Neuronal stem cell (in vitro differentiated cells): ENCODE data around the gene DUSP28.

ENCODE experiments used
- DNase-seq: peaks from one replicate; pipeline ENCODE4 v3.0.0-alpha.2; 2013; ENCODE audit warnings: low spot score
- H2AFZ ChIP-seq: one replicate; pipeline ENCODE4 v1.6.1; 2013; ENCODE audit warnings: mild to moderate bottlenecking, low read length, inconsistent platforms
- H2AK5ac ChIP-seq: 2 replicates; pipeline ENCODE4 v1.6.1; 2013; ENCODE audit warnings: low read depth, mild to moderate bottlenecking, inconsistent platforms, low read length, moderate library complexity, mixed read lengths
- H2BK120ac ChIP-seq: 2 replicates; pipeline ENCODE4 v1.6.1; 2013; ENCODE audit warnings: low read depth, mild to moderate bottlenecking, inconsistent platforms, low read length, moderate library complexity, mixed read lengths
- H2BK12ac ChIP-seq: one replicate; pipeline ENCODE4 v1.6.1; 2013; ENCODE audit warnings: low read length, inconsistent platforms
- H2BK15ac ChIP-seq: 2 replicates; pipeline ENCODE4 v1.6.1; 2013; ENCODE audit warnings: mild to moderate bottlenecking, low read length, inconsistent platforms, mixed read lengths
- H2BK5ac ChIP-seq: one replicate; pipeline ENCODE4 v1.6.1; 2013; ENCODE audit warnings: inconsistent platforms, mild to moderate bottlenecking, low read length, moderate library complexity
- H3K14ac ChIP-seq: one replicate; pipeline ENCODE4 v1.6.1; 2013; ENCODE audit warnings: low read length, inconsistent platforms
- H3K18ac ChIP-seq: 2 replicates; pipeline ENCODE4 v1.6.1; 2013; ENCODE audit warnings: low read length, inconsistent platforms
- H3K23ac ChIP-seq: 2 replicates; pipeline ENCODE4 v1.6.1; 2013; ENCODE audit warnings: low read depth, mild to moderate bottlenecking, mixed read lengths, low read length, inconsistent platforms; ENCODE audit not compliant: poor library complexity
- H3K27ac ChIP-seq: replicated peaks from 3 replicates; pipeline ENCODE4 v1.5.1; 2013; ENCODE audit warnings: low read length, inconsistent platforms
- H3K27me3 ChIP-seq, 3 experiments: 2 replicates each; pipeline ENCODE4 v1.6.1; 2013; ENCODE audit warnings: low read length in 3 of 3, mild to moderate bottlenecking in 2 of 3, inconsistent platforms in 1 of 3, low read depth in 1 of 3, mixed read lengths in 1 of 3, moderate library complexity in 1 of 3; ENCODE audit not compliant: control insufficient read depth in 3 of 3, insufficient read depth in 3 of 3
- H3K36me3 ChIP-seq, 2 donors: replicated peaks in 1 of 2; 2 replicates each; pipeline ENCODE4 v1.6.1; 2013; ENCODE audit warnings: low read length in 2 of 2; ENCODE audit not compliant: control insufficient read depth in 2 of 2, insufficient read depth in 2 of 2
- H3K4ac ChIP-seq: 2 replicates; pipeline ENCODE4 v1.6.1; 2013; ENCODE audit warnings: inconsistent platforms, mild to moderate bottlenecking, low read length, moderate library complexity
- H3K4me1 ChIP-seq, 2 donors: 1 replicate in 1 of 2; 2 replicates in 1 of 2; pipeline ENCODE4 v1.6.1; 2013; ENCODE audit warnings: low read length in 2 of 2, low read depth in 1 of 2; ENCODE audit not compliant: control insufficient read depth in 2 of 2, insufficient read depth in 1 of 2
- H3K4me2 ChIP-seq: one replicate; pipeline ENCODE4 v1.6.1; 2013; ENCODE audit warnings: mild to moderate bottlenecking, low read length, inconsistent platforms; ENCODE audit not compliant: insufficient read depth, poor library complexity, severe bottlenecking
- H3K4me3 ChIP-seq, 2 donors: 2 replicates each; pipeline ENCODE4 v1.5.1; 2013; ENCODE audit warnings: low read length in 2 of 2, mild to moderate bottlenecking in 2 of 2, inconsistent platforms in 1 of 2, moderate library complexity in 1 of 2
- H3K79me1 ChIP-seq: one replicate; pipeline ENCODE4 v1.6.1; 2013; ENCODE audit warnings: low read depth, mild to moderate bottlenecking, inconsistent platforms, low read length, moderate library complexity
- H3K9ac ChIP-seq: one replicate; pipeline ENCODE4 v1.6.1; 2013; ENCODE audit warnings: mild to moderate bottlenecking, low read depth, low read length, inconsistent platforms; ENCODE audit not compliant: poor library complexity
- H3K9me3 ChIP-seq, 2 donors: replicated peaks in 1 of 2; 2 replicates each; pipeline versions ENCODE3 to v1.6.1; 2013; ENCODE audit warnings: low read length in 2 of 2, mild to moderate bottlenecking in 2 of 2, inconsistent platforms in 1 of 2, low read depth in 1 of 2, mixed read lengths in 1 of 2, moderate library complexity in 1 of 2; ENCODE audit not compliant: control insufficient read depth in 2 of 2, insufficient read depth in 1 of 2
- H4K8ac ChIP-seq: one replicate; pipeline ENCODE4 v1.6.1; 2013; ENCODE audit warnings: low read depth, mild to moderate bottlenecking, inconsistent platforms, low read length, moderate library complexity
- H4K91ac ChIP-seq: one replicate; pipeline ENCODE4 v1.6.1; 2013; ENCODE audit warnings: low read length, low read depth, mild to moderate bottlenecking, inconsistent platforms; ENCODE audit not compliant: poor library complexity
- WGBS, 2 donors: extraction: QIAGEN DNeasy Blood & Tissue Kit; methylation state at CpG; one replicate each; pipeline ENCODE4 v1.1.7; 2013; ENCODE audit warnings: missing lambda C conversion rate in 2 of 2, mixed read lengths in 1 of 2; ENCODE audit not compliant: insufficient read length in 2 of 2, insufficient replicate concordance in 1 of 2; ENCODE audit errors: extremely low coverage in 2 of 2; 5-methylcytosine and 5-hydroxymethylcytosine counted together

Gene DUSP28

DNA sequence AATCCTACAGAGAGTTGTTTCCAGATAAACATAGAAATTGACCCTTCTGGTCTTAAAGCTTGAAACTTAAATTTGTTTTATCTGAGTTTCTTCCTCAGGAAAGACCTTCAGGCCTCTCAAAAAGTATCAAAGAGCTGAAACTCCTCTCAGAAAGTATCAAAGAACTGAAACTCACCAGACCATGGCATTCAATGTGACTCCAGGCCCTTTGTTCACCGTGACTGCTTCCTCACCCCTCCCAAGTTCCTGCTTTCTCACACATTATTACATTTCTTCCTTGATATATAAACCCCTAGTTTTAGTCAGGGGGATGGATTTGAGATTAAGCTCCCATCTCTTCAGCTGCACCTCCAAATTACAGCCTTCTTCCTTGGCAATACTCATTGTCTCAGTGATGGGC, 8.3 kb upstream of the DUSP28 start:
- no CpG with 5 or more reads among the region's 1 CpG for WGBS, 2 donors
- Histone ChIP-seq H3K4me1 (no peaks in the 10 kb centered on the region), H3K4ac (no peak overlapping the region), H3K27me3 (no peaks in the 10 kb centered on the region), H3K14ac (no peak overlapping the region), H4K91ac (no peak overlapping the region), H3K4me3 (no peak overlapping the region), H3K27ac (no peak overlapping the region), H2BK12ac (no peak overlapping the region), H3K9me3 (peaks cover 2 to 13% of the 10 kb centered on the region in 2 donors), H3K18ac (no peak overlapping the region), H2BK5ac (no peak overlapping the region), H3K79me1 (peaks cover 9% of the 10 kb centered on the region), H3K9ac (no peak overlapping the region), H2AK5ac (no peak overlapping the region), H3K23ac (no peak overlapping the region), H2BK120ac (no peak overlapping the region), H4K8ac (no peak overlapping the region), H3K4me2 (no peak overlapping the region), H2AFZ (no peak overlapping the region), H3K36me3 (peaks cover 2 to 51% of the 10 kb centered on the region in 2 donors), H2BK15ac (no peak overlapping the region)
- no peak for DNase-seq

DNA sequence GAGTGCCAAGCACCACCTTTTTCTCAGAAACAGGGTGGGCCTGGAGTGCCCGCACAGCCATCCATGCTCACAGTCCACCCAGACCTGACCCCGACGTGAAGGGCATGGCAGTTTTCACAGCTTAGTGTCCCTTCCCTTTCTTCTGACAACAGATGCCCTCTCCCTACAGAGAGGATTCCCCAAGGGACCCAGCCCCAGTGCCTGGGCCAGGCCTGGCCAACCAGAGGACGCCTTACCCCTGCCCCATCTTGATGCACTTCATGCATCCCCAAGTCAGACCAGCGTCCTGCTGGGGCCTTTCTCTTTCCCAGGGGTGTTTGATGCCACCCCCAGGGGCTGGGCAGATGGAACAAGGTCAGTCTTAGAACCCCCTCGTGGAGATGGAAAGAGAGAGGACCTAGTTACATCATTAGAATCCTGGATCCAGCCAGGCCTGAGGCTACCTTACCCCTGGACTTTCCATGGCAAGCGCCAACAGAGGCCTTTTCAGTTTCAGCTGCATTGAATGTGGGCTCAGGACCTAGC, 6.1 kb upstream of the DUSP28 start:
- Histone ChIP-seq H2AFZ (no peak overlapping the region), H2BK5ac (no peak overlapping the region), H3K4ac (no peak overlapping the region), H2BK15ac (no peak overlapping the region), H3K9ac (no peak overlapping the region), H3K27ac (no peak overlapping the region), H3K18ac (no peak overlapping the region), H2AK5ac (no peak overlapping the region), H2BK120ac (no peak overlapping the region), H3K4me1 (peaks cover 0 to 5% of the 10 kb centered on the region in 2 donors), H3K27me3 (peaks cover 0 to 10% (median 0%) of the 10 kb centered on the region in 3 experiments), H3K23ac (no peak overlapping the region), H4K8ac (no peak overlapping the region), H3K4me3 (no peak overlapping the region), H3K14ac (no peak overlapping the region), H3K79me1 (peaks cover 9% of the 10 kb centered on the region), H3K4me2 (no peak overlapping the region), H2BK12ac (no peak overlapping the region), H3K9me3 (peaks cover 2 to 13% of the 10 kb centered on the region in 2 donors), H3K36me3 (peaks cover 2 to 61% of the 10 kb centered on the region in 2 donors), H4K91ac (no peak overlapping the region)
- no CpG with 5 or more reads among the region's 7 CpGs for WGBS, 2 donors
- DNase-seq: no peak

GRCh38 chr2:240554767-240555493, 5.2 kb upstream of the DUSP28 start:
- Histone ChIP-seq H3K79me1 (peaks cover 11% of the 10 kb centered on the region), H2BK120ac (no peak overlapping the region), H3K23ac (no peak overlapping the region), H3K4me2 (no peak overlapping the region), H3K4me1 (peaks cover 3 to 5% of the 10 kb centered on the region in 2 donors), H2AFZ (no peak overlapping the region), H3K4me3 (no peak overlapping the region), H3K27me3 (peaks cover 0 to 11% (median 0%) of the 10 kb centered on the region in 3 experiments), H2BK12ac (no peak overlapping the region), H3K9ac (no peak overlapping the region), H3K4ac (no peak overlapping the region), H3K27ac (no peak overlapping the region), H4K91ac (no peak overlapping the region), H2AK5ac (no peak overlapping the region), H3K36me3 (peaks cover 2 to 66% of the 10 kb centered on the region in 2 donors), H4K8ac (no peak overlapping the region), H2BK15ac (no peak overlapping the region), H2BK5ac (no peak overlapping the region), H3K18ac (no peak overlapping the region), H3K9me3 (peaks cover 2 to 13% of the 10 kb centered on the region in 2 donors), H3K14ac (no peak overlapping the region)
- no CpG with 5 or more reads among the region's 17 CpGs for WGBS, 2 donors
- DNase-seq: no peak

GRCh38 chr2:240555541-240556250, 4.5 kb upstream of the DUSP28 start:
- no peak overlapping the region for H3K9ac ChIP-seq
- no peak overlapping the region for H2BK120ac ChIP-seq
- peaks cover 2 to 9% of the 10 kb centered on the region in 2 donors for H3K9me3 ChIP-seq
- no peak overlapping the region for H2AK5ac ChIP-seq
- H2BK12ac ChIP-seq: no peak overlapping the region
- H3K4me1 ChIP-seq: peaks cover 4 to 5% of the 10 kb centered on the region in 2 donors
- H4K8ac ChIP-seq: no peak overlapping the region
- no peak overlapping the region for H3K4ac ChIP-seq
- H3K27ac ChIP-seq: no peak overlapping the region
- H3K4me3 ChIP-seq: no peak overlapping the region
- no peak overlapping the region for H2BK5ac ChIP-seq
- no peak overlapping the region for H3K14ac ChIP-seq
- peaks cover 2 to 62% of the 10 kb centered on the region in 2 donors for H3K36me3 ChIP-seq
- H4K91ac ChIP-seq: no peak overlapping the region
- no CpG with 5 or more reads among the region's 16 CpGs for WGBS, 2 donors
- no peak overlapping the region for H2AFZ ChIP-seq
- no peak overlapping the region for H3K4me2 ChIP-seq
- H3K27me3 ChIP-seq: peaks cover 0 to 11% (median 0%) of the 10 kb centered on the region in 3 experiments
- H2BK15ac ChIP-seq: no peak overlapping the region
- H3K79me1 ChIP-seq: peaks cover 11% of the 10 kb centered on the region
- H3K23ac ChIP-seq: no peak overlapping the region
- DNase-seq: no peak
- H3K18ac ChIP-seq: no peak overlapping the region
